ENCODE data around the gene ZMIZ1. TPM values are rescaled to one million over a fixed set of nuclear protein-coding genes. Genes with fewer than 3 reads are reported as not detected.

Gene ZMIZ1
- total and polyA plus RNA-seq, 2 experiments from 2014 or later: 9.2 to 30.9 TPM

GRCh38 chr10:79081353-79082034 is 12.7 kb downstream of the ZMIZ1 start:
- H3K4me3 Mint-ChIP-seq: no peak overlapping the region
- no peak overlapping the region for H2AFZ ChIP-seq

DNA sequence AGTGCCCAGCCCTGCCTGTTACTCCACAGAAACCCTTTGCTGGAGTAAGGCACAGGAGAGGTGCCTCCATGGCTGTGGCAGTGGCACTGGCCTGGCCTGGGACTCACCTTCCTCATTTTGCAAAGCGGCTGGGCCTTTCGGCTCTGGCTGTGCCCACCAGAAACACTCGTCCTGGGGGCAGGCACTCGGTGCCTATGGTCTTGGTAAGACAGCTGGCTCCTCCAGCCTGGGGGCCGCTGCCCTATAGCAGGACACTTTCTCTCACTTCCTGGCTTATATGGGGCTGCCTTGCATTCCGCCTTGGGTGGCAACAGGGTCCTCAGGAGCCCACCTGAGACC is 13.2 kb downstream of the ZMIZ1 start:
- H3K9me3 Mint-ChIP-seq: no peaks in the 10 kb centered on the region
- H3K4me1 Mint-ChIP-seq: peaks cover 62% of the 10 kb centered on the region
- H3F3A ChIP-seq (replicated peaks; ENCODE audit: low read depth): no peaks in the 10 kb centered on the region
- no peak for ATAC-seq
- H3K36me3 Mint-ChIP-seq (ENCODE audit: low read depth): no peaks in the 10 kb centered on the region
- H3K9me2 ChIP-seq (ENCODE audit: insufficient read depth): no peaks in the 10 kb centered on the region
- no peak overlapping the region for H3K27ac Mint-ChIP-seq
- H3K4me3 ChIP-seq: no peak overlapping the region
- peaks cover 8% of the 10 kb centered on the region for H3K27me3 Mint-ChIP-seq (ENCODE audit: insufficient read depth, low read depth, poor library complexity)
- no peak overlapping the region for H3K27ac ChIP-seq (ENCODE audit: low read depth)
- peaks cover 36% of the 10 kb centered on the region for H4K20me1 ChIP-seq (replicated peaks; ENCODE audit: insufficient read depth)
- TF ChIP-seq ZNF114 (CRISPR knock-in tag; IDR thresholded peaks at IDR 0.05): no peak
- no peak for TF ChIP-seq ZNF331 (CRISPR knock-in tag; IDR thresholded peaks at IDR 0.05; ENCODE audit: low read depth)
- no peak for TF ChIP-seq REST (IDR thresholded peaks at IDR 0.05; ENCODE audit: unreplicated experiment)
- TF ChIP-seq ETS1 (IDR thresholded peaks at IDR 0.05): no peak
- no peak for TF ChIP-seq POLR2AphosphoS5 (IDR thresholded peaks at IDR 0.05; ENCODE audit: low read depth)
- no peak overlapping the region for H3K4me3 Mint-ChIP-seq
- H3K79me2 ChIP-seq (replicated peaks; ENCODE audit: insufficient read depth): peaks cover 97% of the 10 kb centered on the region
- H2AFZ ChIP-seq: no peak overlapping the region
- no peaks in the 10 kb centered on the region for H3K36me3 ChIP-seq (ENCODE audit: insufficient read depth)
- H3K4me1 ChIP-seq (ENCODE audit: insufficient read depth): peaks cover 17% of the 10 kb centered on the region
- H3K27me3 ChIP-seq (ENCODE audit: insufficient read depth): no peaks in the 10 kb centered on the region
- H3K4me2 ChIP-seq: no peak overlapping the region
- no peak for DNase-seq (ENCODE audit: low spot score)

More at GRCh38 chr10:79081353-79082034, 12.7 kb downstream of the ZMIZ1 start:
- Mint-ChIP-seq H3K4me1 (peaks cover 60% of the 10 kb centered on the region), H3K27ac (no peak overlapping the region), H3K9me3 (no peaks in the 10 kb centered on the region), H3K36me3 (ENCODE audit: low read depth) (no peaks in the 10 kb centered on the region), H3K27me3 (ENCODE audit: insufficient read depth, low read depth, poor library complexity) (peaks cover 8% of the 10 kb centered on the region)
- Histone ChIP-seq H3F3A (replicated peaks; ENCODE audit: low read depth) (no peaks in the 10 kb centered on the region), H3K4me2 (no peak overlapping the region), H4K20me1 (replicated peaks; ENCODE audit: insufficient read depth) (peaks cover 33% of the 10 kb centered on the region), H3K9me2 (ENCODE audit: insufficient read depth) (no peaks in the 10 kb centered on the region), H3K36me3 (ENCODE audit: insufficient read depth) (no peaks in the 10 kb centered on the region), H3K4me1 (ENCODE audit: insufficient read depth) (peaks cover 14% of the 10 kb centered on the region), H3K4me3 (no peak overlapping the region), H3K79me2 (replicated peaks; ENCODE audit: insufficient read depth) (peaks cover 97% of the 10 kb centered on the region), H3K27me3 (ENCODE audit: insufficient read depth) (no peaks in the 10 kb centered on the region), H3K27ac (ENCODE audit: low read depth) (no peak overlapping the region)
- DNase-seq (ENCODE audit: low spot score) (no peak), ATAC-seq (no peak)
- TF ChIP-seq EZH2phosphoT487 (IDR thresholded peaks at IDR 0.05; ENCODE audit: unreplicated experiment) (no peak), STAT1 (IDR thresholded peaks at IDR 0.05; ENCODE audit: unreplicated experiment) (no peak), CREB1 (CRISPR knock-in tag; IDR thresholded peaks at IDR 0.05; ENCODE audit: low read depth) (no peak), ZNF331 (CRISPR knock-in tag; IDR thresholded peaks at IDR 0.05; ENCODE audit: low read depth) (no peak), ZNF114 (CRISPR knock-in tag; IDR thresholded peaks at IDR 0.05) (no peak), POLR2AphosphoS5 (IDR thresholded peaks at IDR 0.05; ENCODE audit: low read depth) (no peak), NANOG (IDR thresholded peaks at IDR 0.05; ENCODE audit: borderline replicate concordance) (no peak), JUNB (IDR thresholded peaks at IDR 0.05; ENCODE audit: unreplicated experiment) (no peak)

All from GM23338 (cell line).